ENCODE results near the gene KANSL3.

The KANSL3 gene

DNA sequence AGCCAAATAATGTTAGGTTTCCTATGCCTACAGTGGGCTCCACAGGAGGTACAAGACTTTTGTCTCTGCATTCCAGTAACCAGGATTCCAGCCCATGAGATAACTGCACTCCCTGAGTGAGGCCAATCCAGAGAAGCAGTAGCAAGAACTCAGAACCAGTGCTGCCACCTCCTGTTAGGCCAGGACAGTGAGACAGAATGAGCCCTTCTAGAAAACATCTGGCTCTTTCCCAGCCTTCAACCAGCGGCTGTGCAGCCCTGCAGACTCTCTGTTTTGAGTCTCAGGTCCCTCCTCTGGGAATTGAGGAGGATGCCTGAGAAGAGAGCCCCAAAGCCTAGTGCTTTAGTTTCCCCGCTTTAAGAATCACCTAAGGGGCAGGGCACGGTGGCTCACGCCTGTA is 57.3 kb downstream of the KANSL3 start:
- TF ChIP-seq, protein P1, sequence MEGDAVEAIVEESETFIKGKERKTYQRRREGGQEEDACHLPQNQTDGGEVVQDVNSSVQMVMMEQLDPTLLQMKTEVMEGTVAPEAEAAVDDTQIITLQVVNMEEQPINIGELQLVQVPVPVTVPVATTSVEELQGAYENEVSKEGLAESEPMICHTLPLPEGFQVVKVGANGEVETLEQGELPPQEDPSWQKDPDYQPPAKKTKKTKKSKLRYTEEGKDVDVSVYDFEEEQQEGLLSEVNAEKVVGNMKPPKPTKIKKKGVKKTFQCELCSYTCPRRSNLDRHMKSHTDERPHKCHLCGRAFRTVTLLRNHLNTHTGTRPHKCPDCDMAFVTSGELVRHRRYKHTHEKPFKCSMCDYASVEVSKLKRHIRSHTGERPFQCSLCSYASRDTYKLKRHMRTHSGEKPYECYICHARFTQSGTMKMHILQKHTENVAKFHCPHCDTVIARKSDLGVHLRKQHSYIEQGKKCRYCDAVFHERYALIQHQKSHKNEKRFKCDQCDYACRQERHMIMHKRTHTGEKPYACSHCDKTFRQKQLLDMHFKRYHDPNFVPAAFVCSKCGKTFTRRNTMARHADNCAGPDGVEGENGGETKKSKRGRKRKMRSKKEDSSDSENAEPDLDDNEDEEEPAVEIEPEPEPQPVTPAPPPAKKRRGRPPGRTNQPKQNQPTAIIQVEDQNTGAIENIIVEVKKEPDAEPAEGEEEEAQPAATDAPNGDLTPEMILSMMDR (IDR thresholded peaks at IDR 0.05; ENCODE audit: borderline replicate concordance, control extremely low read depth, extremely low read depth, insufficient read depth, missing control alignments): no peak
- in situ Hi-C loops (cut with MboI; ENCODE audit: low sequenced_read_pairs, unreplicated experiment): no loop called here
- no peak for DNase-seq (ENCODE audit: low spot score)

DNA sequence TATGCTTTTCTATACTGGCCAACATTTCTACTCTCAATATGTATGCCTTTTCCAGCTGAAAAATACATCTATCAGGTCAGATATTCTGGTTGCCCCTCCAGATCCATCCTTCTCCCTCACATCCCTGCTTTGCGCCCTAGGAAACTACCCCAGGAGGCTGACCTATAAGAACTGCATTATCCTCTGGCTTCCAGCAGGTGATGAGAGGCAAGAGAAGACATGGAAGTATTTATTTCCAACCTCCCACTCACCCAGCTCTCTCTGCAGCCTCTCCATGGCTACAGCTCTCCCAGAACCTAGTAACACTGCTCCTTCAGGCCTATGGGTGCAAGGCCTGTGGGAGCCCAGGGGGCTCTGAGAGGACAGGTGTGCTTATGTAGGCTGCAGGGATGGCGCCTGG is 58.7 kb downstream of the KANSL3 start:
- DNase-seq (ENCODE audit: low spot score): no peak
- TF ChIP-seq, protein P1 (IDR thresholded peaks at IDR 0.05; ENCODE audit: borderline replicate concordance, control extremely low read depth, extremely low read depth, insufficient read depth, missing control alignments): no peak
- in situ Hi-C loops (cut with MboI; ENCODE audit: low sequenced_read_pairs, unreplicated experiment): no loop called here

DNA sequence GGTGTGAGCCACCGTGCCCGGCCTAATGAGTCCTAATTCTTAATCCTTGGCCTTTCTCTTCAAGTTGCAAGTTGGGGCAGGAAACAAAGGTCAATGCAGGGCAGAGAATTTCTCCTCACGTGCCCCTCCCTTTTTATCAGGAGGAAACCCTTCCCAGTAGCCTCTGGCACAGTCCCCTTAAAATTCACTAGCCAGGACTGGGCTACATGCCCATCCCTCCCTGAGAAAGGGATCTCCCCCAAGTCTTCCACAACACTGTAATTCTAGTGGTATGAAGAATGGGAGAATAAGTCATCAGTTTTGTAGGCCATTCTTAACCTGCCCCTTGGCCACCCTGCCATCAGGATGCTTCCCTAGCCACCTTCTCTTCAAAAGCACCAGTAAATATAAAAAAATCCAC is 59.4 kb downstream of the KANSL3 start:
- in situ Hi-C loops (cut with MboI; ENCODE audit: low sequenced_read_pairs, unreplicated experiment): no loop called here
- DNase-seq (ENCODE audit: low spot score): no peak
- TF ChIP-seq, protein P1 (IDR thresholded peaks at IDR 0.05; ENCODE audit: borderline replicate concordance, control extremely low read depth, extremely low read depth, insufficient read depth, missing control alignments): no peak

DNA sequence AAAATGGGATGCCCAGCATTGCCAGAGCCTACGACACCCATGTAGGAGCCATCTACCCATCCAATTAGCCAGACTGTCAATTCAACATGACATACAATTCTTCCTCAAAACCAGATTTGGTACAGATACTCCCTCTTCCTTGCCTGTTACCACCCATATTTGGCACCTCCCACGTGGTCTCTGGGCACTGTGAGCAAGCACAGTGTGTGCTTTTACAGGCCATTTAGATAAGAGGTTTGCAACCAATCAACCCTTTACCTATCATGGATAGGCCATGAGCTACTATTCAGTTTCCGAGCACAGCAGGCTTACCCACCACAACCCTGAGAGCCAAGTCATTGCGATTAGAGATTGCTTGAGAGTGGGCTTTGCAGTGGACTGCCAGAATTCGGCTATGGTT is 60.6 kb downstream of the KANSL3 start:
- TF ChIP-seq, protein P1 (IDR thresholded peaks at IDR 0.05; ENCODE audit: borderline replicate concordance, control extremely low read depth, extremely low read depth, insufficient read depth, missing control alignments): no peak
- in situ Hi-C loops (cut with MboI; ENCODE audit: low sequenced_read_pairs, unreplicated experiment): no loop called here
- no peak for DNase-seq (ENCODE audit: low spot score)

DNA sequence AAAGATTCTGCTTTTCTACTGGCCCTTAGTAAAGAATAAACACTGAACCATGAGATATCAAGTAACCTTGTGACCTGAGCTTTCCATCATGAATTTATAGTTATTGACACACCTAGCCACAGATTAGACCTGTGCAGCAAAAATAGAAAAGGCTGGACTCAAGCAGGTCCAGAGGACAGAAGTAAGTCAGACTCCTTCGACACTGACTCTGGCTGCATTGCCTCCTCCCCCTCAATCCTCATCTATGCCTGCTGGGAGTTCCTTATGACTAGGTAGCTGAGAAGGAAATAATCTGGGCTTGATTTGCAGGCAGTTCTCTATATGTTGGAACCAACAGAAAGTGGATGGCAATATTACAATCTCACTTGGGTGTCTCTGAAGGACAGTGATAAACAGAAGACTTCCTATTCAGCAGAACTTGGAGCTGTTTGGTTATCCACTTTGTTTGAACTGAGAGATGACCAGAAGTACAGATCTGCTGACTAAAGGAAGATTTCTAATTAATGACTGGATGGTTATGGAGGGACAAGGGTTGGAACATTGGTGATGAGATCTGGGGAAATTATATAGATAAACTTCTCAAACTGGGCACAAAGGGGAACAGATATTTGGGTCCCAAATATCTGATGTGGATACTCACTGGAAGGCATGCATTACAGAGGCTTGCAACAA is 62.2 kb downstream of the KANSL3 start:
- TF ChIP-seq, protein P1 (IDR thresholded peaks at IDR 0.05; ENCODE audit: borderline replicate concordance, control extremely low read depth, extremely low read depth, insufficient read depth, missing control alignments): no peak
- no peak for DNase-seq (ENCODE audit: low spot score)
- in situ Hi-C loops (cut with MboI; ENCODE audit: low sequenced_read_pairs, unreplicated experiment): no loop called here

DNA sequence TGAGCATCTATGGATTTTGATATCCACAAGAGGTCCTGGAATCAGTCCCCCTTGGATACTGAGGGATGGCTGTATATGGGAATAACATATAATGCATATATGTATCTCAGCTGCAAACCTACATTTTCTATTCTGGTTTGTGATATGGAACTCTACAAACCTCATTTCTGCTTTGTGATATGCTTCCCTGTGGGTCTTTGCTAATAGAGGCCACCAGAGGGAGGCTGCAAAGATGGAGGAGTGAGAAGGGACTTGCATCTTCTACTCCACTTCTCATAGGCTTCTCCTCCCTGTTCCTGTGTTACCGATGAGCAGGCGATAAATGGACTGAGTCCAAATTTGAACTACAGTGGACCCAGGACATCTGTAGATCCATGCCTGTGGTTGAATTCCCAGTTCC is 63.7 kb downstream of the KANSL3 start:
- TF ChIP-seq, protein P1 (IDR thresholded peaks at IDR 0.05; ENCODE audit: borderline replicate concordance, control extremely low read depth, extremely low read depth, insufficient read depth, missing control alignments): no peak
- no peak for DNase-seq (ENCODE audit: low spot score)
- in situ Hi-C loops (cut with MboI; ENCODE audit: low sequenced_read_pairs, unreplicated experiment): no loop called here

Measured in GM13976 (cell line).